Testis (tissue), 3 donors: ENCODE measurements around the gene MMADHC. TPM values are rescaled to one million over a fixed set of nuclear protein-coding genes. Genes with fewer than 3 reads are reported as not detected.

Source experiments
- DNase-seq: peaks from one replicate; pipeline ENCODE4 v3.0.0-alpha.2; 2019
- H3K27ac ChIP-seq, 2 donors: fragments of 200-600 bp; sonication (generic); one replicate each; pipeline ENCODE4 v1.5.1; 2019
- H3K27me3 ChIP-seq: fragments of 200-600 bp; sonication (generic); one replicate; pipeline ENCODE4 v1.5.1; 2019
- H3K36me3 ChIP-seq: fragments of 200-600 bp; sonication (generic); one replicate; pipeline ENCODE4 v1.5.1; 2017; ENCODE audit warnings: low read depth; ENCODE audit errors: missing control alignments
- H3K4me1 ChIP-seq: fragments of 200-600 bp; sonication (generic); one replicate; pipeline ENCODE4 v1.5.1; 2019
- H3K4me3 ChIP-seq, 2 donors: fragments of 200-600 bp; sonication (generic); one replicate each; pipeline ENCODE4 v1.5.1; 2017 to 2019
- H3K9me3 ChIP-seq: fragments of 200-600 bp; sonication (generic); one replicate; pipeline ENCODE4 v1.5.1; 2017
- CTCF ChIP-seq, 3 experiments: fragments of 450-650 bp in 2 of 3; fragments of 200-600 bp in 1 of 3; sonication (generic) in 1 of 3; IDR thresholded peaks; one replicate each; pipeline ENCODE4 v1.5.1; 2016 to 2019; ENCODE audit warnings: antibody characterized with exemption in 3 of 3, mild to moderate bottlenecking in 2 of 3, moderate library complexity in 1 of 3
- POLR2A ChIP-seq: fragments of 450-650 bp; IDR thresholded peaks from one replicate; pipeline ENCODE4 v1.6.1; 2017; ENCODE audit warnings: antibody characterized with exemption, mild to moderate bottlenecking, moderate library complexity
- WGBS, 2 donors: methylation state at CpG; one replicate each; pipeline ENCODE4 v1.1.5; 2018; 5-methylcytosine and 5-hydroxymethylcytosine counted together
- intact Hi-C: fragments of 100-400 bp; cut with DNase I; formaldehyde crosslinking; loops from one replicate; pipeline ENCODE4 v1.15.1; 2023; ENCODE audit warnings: low total_unique reads
- polyA plus RNA-seq: library from polyadenylated mRNA; stranded (reverse); fragments of 350-450 nt; fragmentation: Illumina TruSeq; extraction: RNeasy Lipid Tissue Mini Kit (QIAGEN cat#74804); gene quantifications from one replicate; pipeline ENCODE4 v1.2.3, GENCODE V29; 2014; ENCODE audit warnings: low read depth, low replicate concordance; ENCODE audit not compliant: insufficient read depth
- total RNA-seq, 2 donors: library from RNA; depleted of rRNA; stranded (reverse); fragments of >200 nt; gene quantifications; one replicate each; pipeline ENCODE4 v1.2.3, GENCODE V29; 2016

MMADHC gene
- total and polyA plus RNA-seq, 3 donors from 2014 or later, result 46.2 to 133 (median 55.3) TPM

- intact Hi-C loops, result loop anchor here (10.0 kb wide), 1 partner anchor 1648 kb away; no protein-coding TSS in a partner anchor
- no peak overlapping the region for H3K4me3 ChIP-seq
- no peak for DNase-seq
- no peak overlapping the region for H3K27ac ChIP-seq
- no peaks in the 10 kb centered on the region for H3K4me1 ChIP-seq
- no peaks in the 10 kb centered on the region for H3K36me3 ChIP-seq
- no peaks in the 10 kb centered on the region for H3K27me3 ChIP-seq
- 51 to 60% methylated on average over 7 of the region's 7 CpGs for WGBS, 2 donors
- no peaks in the 10 kb centered on the region for H3K9me3 ChIP-seq
- TF ChIP-seq POLR2A (no peak), CTCF (IDR thresholded peaks at IDR 0.05) (no peak)
Measured at GRCh38 chr2:149597050-149597667, 9.6 kb upstream of the MMADHC start.

- WGBS, 2 donors, result 92% methylated on average over 7 of the region's 7 CpGs
- H3K4me1 ChIP-seq, result no peaks in the 10 kb centered on the region
- no peak overlapping the region for H3K27ac ChIP-seq
- no peaks in the 10 kb centered on the region for H3K9me3 ChIP-seq
- no peak overlapping the region for H3K4me3 ChIP-seq
- intact Hi-C loops, result loop anchor here (10.0 kb wide), 1 partner anchor 1648 kb away; no protein-coding TSS in a partner anchor
- no peak for DNase-seq
- no peak for TF ChIP-seq CTCF (IDR thresholded peaks at IDR 0.05)
- no peak for TF ChIP-seq POLR2A
- H3K27me3 ChIP-seq, result no peaks in the 10 kb centered on the region
- H3K36me3 ChIP-seq, result no peaks in the 10 kb centered on the region
Measured at GRCh38 chr2:149596471-149596870, 8.9 kb upstream of the MMADHC start.

GRCh38 chr2:149595056-149595963, 7.7 kb upstream of the MMADHC start:
- 91 to 100% methylated on average over 1 of the region's 1 CpG for WGBS, 2 donors
- Histone ChIP-seq H3K4me3 (no peak overlapping the region), H3K27ac (no peak overlapping the region), H3K4me1 (no peaks in the 10 kb centered on the region), H3K27me3 (no peaks in the 10 kb centered on the region), H3K9me3 (no peaks in the 10 kb centered on the region), H3K36me3 (no peaks in the 10 kb centered on the region)
- no peak for DNase-seq
- TF ChIP-seq POLR2A (no peak), CTCF (IDR thresholded peaks at IDR 0.05) (no peak)
- intact Hi-C loops, result loop anchor here (10.0 kb wide), 1 partner anchor 1649 kb away; no protein-coding TSS in a partner anchor

GRCh38 chr2:149594411-149594810, 6.8 kb upstream of the MMADHC start:
- WGBS, 2 donors, result 96 to 97% methylated on average over 2 of the region's 2 CpGs
- no peak for TF ChIP-seq CTCF (IDR thresholded peaks at IDR 0.05)
- no peak for TF ChIP-seq POLR2A

More at GRCh38 chr2:149594411-149594810, 6.8 kb upstream of the MMADHC start:
- H3K27ac ChIP-seq, result no peak overlapping the region
- no peak overlapping the region for H3K4me3 ChIP-seq
- intact Hi-C loops, result loop anchor here (10.0 kb wide), 1 partner anchor 1650 kb away; no protein-coding TSS in a partner anchor
- H3K9me3 ChIP-seq, result no peaks in the 10 kb centered on the region
- H3K27me3 ChIP-seq, result no peaks in the 10 kb centered on the region
- H3K36me3 ChIP-seq, result no peaks in the 10 kb centered on the region
- no peaks in the 10 kb centered on the region for H3K4me1 ChIP-seq
- DNase-seq, result no peak
